ENCODE measurements around the gene MACROD2.

MACROD2 gene

DNA sequence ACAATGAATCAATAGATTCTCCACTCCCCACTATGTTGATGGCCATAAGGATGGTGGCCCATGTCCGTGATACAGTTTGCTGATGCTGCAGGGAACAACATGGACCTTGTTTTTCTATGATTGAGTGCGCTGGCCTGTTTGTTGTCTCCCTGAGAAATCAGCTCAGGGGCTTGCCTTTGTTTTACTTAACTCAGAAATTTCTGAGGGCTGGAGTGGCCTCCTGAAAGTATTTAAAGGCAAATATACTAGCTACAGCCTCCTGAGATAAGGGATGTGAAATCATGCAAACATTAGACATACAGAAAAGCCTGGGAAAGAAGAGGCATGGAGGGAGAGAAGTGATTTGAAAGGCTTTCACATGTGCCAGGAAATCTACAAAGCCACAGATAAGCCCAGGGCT lies 512.4 kb downstream of the MACROD2 start:
- DNase-seq (ENCODE audit: insufficient read length, low spot score) (no peak), FAIRE-seq (no peak)
- TF ChIP-seq, protein P1, sequence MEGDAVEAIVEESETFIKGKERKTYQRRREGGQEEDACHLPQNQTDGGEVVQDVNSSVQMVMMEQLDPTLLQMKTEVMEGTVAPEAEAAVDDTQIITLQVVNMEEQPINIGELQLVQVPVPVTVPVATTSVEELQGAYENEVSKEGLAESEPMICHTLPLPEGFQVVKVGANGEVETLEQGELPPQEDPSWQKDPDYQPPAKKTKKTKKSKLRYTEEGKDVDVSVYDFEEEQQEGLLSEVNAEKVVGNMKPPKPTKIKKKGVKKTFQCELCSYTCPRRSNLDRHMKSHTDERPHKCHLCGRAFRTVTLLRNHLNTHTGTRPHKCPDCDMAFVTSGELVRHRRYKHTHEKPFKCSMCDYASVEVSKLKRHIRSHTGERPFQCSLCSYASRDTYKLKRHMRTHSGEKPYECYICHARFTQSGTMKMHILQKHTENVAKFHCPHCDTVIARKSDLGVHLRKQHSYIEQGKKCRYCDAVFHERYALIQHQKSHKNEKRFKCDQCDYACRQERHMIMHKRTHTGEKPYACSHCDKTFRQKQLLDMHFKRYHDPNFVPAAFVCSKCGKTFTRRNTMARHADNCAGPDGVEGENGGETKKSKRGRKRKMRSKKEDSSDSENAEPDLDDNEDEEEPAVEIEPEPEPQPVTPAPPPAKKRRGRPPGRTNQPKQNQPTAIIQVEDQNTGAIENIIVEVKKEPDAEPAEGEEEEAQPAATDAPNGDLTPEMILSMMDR (IDR thresholded peaks at IDR 0.05; ENCODE audit: insufficient read depth, missing control alignments): no peak

DNA sequence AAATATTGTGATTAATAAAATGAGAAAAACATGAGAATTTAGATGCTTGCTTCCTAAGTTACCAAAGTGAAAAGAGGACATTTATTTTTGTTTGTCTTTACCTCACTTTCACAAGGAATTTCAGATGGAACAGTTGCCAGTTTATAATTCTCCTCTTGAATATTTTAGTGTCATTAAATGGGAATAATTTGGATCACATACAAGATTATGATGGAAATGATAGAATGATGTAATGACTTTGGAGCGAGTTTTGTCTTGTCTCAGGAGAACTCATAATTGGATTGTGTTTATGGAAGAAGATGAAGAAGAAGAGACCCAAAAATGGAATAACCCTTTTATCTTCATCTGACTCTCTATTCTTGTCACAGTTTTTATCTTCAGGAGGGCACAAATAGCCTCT lies 515.0 kb downstream of the MACROD2 start:
- TF ChIP-seq, protein P1 (IDR thresholded peaks at IDR 0.05; ENCODE audit: insufficient read depth, missing control alignments): no peak
- FAIRE-seq: no peak
- DNase-seq (ENCODE audit: insufficient read length, low spot score): no peak

DNA sequence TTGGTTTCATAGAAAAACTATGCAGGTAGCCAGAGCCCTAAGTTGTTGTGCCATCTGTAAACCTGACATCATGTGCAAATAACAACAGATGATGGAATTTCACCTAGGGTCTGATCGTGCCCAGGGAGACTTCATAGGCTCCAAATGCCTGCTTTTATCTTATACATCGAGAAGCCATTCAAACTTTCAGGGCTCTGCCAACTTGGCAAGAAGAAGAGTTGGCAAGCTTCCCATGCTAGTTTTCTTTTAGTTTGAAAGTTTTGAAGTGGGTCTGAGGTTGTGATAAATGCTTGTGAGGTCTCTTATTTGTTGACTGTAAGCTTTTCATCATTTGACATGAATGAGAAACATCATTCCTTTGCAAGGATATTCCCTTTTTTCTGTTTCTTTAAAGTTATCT lies 517.5 kb downstream of the MACROD2 start:
- FAIRE-seq (no peak), DNase-seq (ENCODE audit: insufficient read length, low spot score) (no peak)
- TF ChIP-seq, protein P1 (IDR thresholded peaks at IDR 0.05; ENCODE audit: insufficient read depth, missing control alignments): no peak

DNA sequence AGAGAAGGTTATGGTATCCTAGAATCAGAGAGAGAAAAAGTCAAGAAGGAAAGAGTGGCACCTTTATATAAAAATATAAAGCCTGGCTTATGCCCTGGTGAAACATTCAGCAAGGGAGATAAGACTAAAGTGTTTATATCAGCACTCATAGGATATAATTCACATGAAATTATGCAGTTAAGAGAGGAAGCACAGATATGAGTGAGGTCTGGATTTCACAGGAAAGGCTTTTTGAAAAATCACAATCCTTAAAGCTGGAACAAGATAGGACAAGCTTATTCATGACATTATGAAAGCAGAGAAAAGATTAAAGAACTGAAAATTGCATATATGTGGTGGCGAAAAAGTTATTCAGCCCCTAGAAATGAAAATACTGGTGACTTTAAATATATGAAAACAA lies 523.3 kb downstream of the MACROD2 start:
- FAIRE-seq (no peak), DNase-seq (ENCODE audit: insufficient read length, low spot score) (no peak)
- TF ChIP-seq, protein P1 (IDR thresholded peaks at IDR 0.05; ENCODE audit: insufficient read depth, missing control alignments): no peak

DNA sequence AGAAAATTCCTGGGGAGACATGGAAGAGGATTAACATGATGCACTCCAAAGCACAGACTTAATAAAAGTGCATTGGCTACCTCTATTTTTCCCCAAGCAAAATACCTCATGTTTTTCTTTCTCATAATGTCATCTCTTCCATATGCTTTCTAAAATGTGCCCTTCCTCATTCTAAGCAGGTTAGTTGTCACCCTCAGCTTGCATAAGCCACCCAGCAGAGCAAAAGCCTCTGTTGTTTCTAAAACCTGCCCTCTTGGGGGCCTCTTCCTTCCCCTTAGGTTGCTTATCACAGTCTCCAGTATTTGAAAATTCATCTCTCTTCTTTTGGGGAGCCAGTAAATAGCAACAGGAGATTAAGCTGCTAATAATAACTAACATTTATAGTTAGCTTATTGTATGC lies 525.7 kb downstream of the MACROD2 start:
- DNase-seq (ENCODE audit: insufficient read length, low spot score) (no peak), FAIRE-seq (no peak)
- TF ChIP-seq, protein P1 (IDR thresholded peaks at IDR 0.05; ENCODE audit: insufficient read depth, missing control alignments): no peak

DNA sequence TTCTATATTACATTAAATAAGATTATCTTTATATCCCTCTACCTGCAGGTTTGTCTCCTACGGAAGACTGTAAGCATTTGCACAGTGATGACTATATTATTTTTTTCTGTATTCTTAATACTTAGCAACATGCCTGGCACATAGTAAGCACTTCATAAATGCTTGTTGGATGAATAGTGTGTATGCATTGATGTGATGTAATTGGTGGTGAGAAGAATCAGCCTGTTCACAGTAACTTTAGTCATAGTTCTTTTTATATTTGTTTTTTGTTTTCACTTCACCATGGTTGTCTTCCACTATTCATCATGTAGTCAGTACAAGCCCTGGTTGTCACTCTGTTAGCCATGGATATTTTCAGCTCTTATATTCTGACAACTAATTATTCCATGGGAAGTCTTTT lies 526.1 kb downstream of the MACROD2 start:
- DNase-seq (ENCODE audit: insufficient read length, low spot score): no peak
- TF ChIP-seq, protein P1 (IDR thresholded peaks at IDR 0.05; ENCODE audit: insufficient read depth, missing control alignments): no peak
- no peak for FAIRE-seq

DNA sequence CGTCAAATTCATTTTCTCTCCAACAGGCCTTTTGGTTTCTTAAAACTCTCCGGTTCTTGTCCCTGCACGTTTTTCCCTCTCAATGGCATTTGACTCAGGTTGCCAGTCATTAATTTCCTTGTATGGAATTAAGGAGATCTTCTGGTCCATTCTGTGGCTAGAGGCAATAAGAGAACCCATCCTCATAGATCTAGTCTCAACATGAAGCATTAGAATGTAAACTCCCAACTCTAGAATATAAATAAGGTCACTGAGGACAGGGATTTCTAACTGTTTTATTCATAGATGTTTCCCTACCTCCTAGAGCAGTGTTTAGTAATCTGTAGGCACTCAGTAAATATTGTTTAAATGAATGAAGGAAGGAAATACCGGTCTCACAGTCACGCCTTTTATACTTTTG lies 527.3 kb downstream of the MACROD2 start:
- DNase-seq (ENCODE audit: insufficient read length, low spot score): no peak
- no peak for FAIRE-seq
- TF ChIP-seq, protein P1 (IDR thresholded peaks at IDR 0.05; ENCODE audit: insufficient read depth, missing control alignments): no peak

All from D721Med (cell line).